Hepatocyte (in vitro differentiated cells): ENCODE results near the gene UBE2U.

Experiments
- EZH2 ChIP-seq: fragments of 200-600 bp; sonication (generic); IDR thresholded peaks from 2 replicates; pipeline ENCODE4 v1.6.1; 2016; ENCODE audit warnings: antibody characterized with exemption, mild to moderate bottlenecking, borderline replicate concordance
- EZH2phosphoT487 ChIP-seq: fragments of 200-600 bp; sonication (generic); IDR thresholded peaks from one replicate; pipeline ENCODE4 v1.6.1; 2018; ENCODE audit warnings: antibody characterized with exemption, mild to moderate bottlenecking, low read depth, moderate library complexity; ENCODE audit not compliant: unreplicated experiment, severe bottlenecking
- TF ChIP-seq, protein P1 (sequence below): fragments of 200-600 bp; sonication (generic); IDR thresholded peaks from 2 replicates; pipeline ENCODE4 v1.5.1; 2016; ENCODE audit warnings: antibody characterized with exemption, mild to moderate bottlenecking; ENCODE audit not compliant: poor library complexity

DNA sequence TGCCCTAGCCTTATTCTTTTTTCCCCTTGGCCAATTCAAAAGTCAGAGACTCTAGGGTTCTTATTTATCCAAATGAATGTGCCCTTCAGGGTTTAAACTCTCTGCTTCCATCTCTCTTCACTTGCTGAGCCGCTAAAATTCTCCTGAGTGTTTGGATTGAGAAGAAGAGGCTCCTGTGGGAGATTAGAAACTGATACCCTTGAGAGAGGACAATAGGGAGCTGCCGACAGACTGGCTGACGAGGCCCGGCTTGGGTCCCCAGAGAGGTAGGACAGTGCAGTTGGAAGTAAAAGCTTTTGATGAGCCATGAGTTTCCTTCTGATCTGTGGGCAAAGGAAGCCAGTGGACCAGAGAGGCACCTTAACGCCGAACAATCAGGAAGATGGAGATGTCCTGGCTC lies 41.3 kb upstream of the UBE2U start:
- TF ChIP-seq, protein P1, sequence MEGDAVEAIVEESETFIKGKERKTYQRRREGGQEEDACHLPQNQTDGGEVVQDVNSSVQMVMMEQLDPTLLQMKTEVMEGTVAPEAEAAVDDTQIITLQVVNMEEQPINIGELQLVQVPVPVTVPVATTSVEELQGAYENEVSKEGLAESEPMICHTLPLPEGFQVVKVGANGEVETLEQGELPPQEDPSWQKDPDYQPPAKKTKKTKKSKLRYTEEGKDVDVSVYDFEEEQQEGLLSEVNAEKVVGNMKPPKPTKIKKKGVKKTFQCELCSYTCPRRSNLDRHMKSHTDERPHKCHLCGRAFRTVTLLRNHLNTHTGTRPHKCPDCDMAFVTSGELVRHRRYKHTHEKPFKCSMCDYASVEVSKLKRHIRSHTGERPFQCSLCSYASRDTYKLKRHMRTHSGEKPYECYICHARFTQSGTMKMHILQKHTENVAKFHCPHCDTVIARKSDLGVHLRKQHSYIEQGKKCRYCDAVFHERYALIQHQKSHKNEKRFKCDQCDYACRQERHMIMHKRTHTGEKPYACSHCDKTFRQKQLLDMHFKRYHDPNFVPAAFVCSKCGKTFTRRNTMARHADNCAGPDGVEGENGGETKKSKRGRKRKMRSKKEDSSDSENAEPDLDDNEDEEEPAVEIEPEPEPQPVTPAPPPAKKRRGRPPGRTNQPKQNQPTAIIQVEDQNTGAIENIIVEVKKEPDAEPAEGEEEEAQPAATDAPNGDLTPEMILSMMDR: no peak
- TF ChIP-seq EZH2 (no peak), EZH2phosphoT487 (no peak)
